Activated T-cell treated with anti-CD3 and anti-CD28 coated beads, Interleukin-2, amount 50 U/mL, for 4 hours (primary cell): Measurements from ENCODE around the gene MYOC. TPM values are rescaled to one million over a fixed set of nuclear protein-coding genes. Genes with fewer than 3 reads are reported as not detected.
"Not testable (repeated sequence)": the region's sequence is repeated elsewhere in the genome, so short reads cannot be mapped to it uniquely, and the experiment has no call there.

Experiments
- ATAC-seq, 2 donors: fragments of 200-7000 bp; cut with Tn5 transposase; one replicate each; pipeline ENCODE4 v1.10.0; 2021
- DNase-seq: peaks from one replicate; pipeline ENCODE4 v3.0.0-alpha.2; 2020
- H3K27me3 Mint-ChIP-seq: one replicate; pipeline ENCODE4 v1.8.0; 2021; ENCODE audit warnings: low read depth, mixed read lengths
- H3K36me3 Mint-ChIP-seq: one replicate; pipeline ENCODE4 v1.8.0; 2022; ENCODE audit warnings: mixed read lengths; ENCODE audit not compliant: insufficient read depth
- H3K4me1 Mint-ChIP-seq: one replicate; pipeline ENCODE4 v1.8.0; 2021; ENCODE audit warnings: low read depth, mixed read lengths
- H3K4me3 Mint-ChIP-seq: one replicate; pipeline ENCODE4 v1.8.0; 2021; ENCODE audit warnings: mild to moderate bottlenecking, moderate library complexity, mixed read lengths
- H3K9me3 Mint-ChIP-seq: one replicate; pipeline ENCODE4 v1.8.0; 2021; ENCODE audit warnings: mixed read lengths
- total RNA-seq, 3 donors: library from RNA; stranded (reverse); gene quantifications; one replicate each; pipeline ENCODE4 v1.2.1, GENCODE V29; 2021

Gene MYOC
- total RNA-seq, 3 donors from 2014 or later = not detected

DNA sequence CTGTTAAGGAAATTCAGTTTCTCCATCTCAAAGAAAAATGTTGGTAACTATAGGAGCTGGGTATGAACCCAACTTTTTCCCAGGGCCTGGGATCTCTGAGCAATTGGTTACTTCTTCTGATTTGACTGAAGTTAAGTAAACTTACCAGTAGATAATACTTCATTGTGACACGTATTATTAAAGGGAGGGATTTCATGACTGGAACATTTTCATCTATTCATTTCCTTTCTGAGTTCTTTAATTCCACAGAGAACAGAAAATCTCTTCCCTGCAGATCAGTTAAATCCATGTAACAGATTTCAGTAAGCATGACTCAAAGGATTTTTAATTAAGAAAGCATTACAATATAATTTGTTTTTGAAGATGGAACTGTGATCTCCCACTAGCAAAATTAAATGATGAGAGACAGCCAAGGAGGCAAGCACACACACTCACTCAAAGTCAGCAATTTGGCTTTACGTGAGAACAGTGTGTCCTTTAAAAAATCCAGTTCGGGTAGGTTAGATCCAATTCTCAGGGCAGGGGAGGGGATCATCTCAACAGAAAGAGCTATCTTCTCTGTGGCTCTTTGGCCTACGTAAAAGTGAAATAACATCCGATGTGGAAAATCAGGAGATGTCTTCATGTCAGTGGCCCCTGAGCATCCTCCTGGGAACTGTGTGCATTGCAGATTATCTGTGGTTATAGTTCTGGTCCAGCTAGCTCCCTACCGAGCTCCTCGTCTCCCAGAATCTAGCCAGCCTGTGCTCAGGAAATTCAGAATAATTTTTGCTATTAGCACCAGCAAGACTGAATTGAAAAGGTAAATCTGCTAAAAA, 10.8 kb upstream of the MYOC start:
- DNase-seq = no peak
- no peaks in the 10 kb centered on the region for H3K36me3 Mint-ChIP-seq
- no peak overlapping the region for H3K4me3 Mint-ChIP-seq
- ATAC-seq = no peak
- no peaks in the 10 kb centered on the region for H3K27me3 Mint-ChIP-seq
- no peaks in the 10 kb centered on the region for H3K9me3 Mint-ChIP-seq
- no peaks in the 10 kb centered on the region for H3K4me1 Mint-ChIP-seq

GRCh38 chr1:171661076-171661650, 8.7 kb upstream of the MYOC start:
- DNase-seq (no peak), ATAC-seq (no peak)
- H3K27me3 Mint-ChIP-seq = peaks cover 3% of the 10 kb centered on the region
- H3K4me3 Mint-ChIP-seq = no peak overlapping the region
- H3K4me1 Mint-ChIP-seq = no peaks in the 10 kb centered on the region
- no peaks in the 10 kb centered on the region for H3K36me3 Mint-ChIP-seq
- no peaks in the 10 kb centered on the region for H3K9me3 Mint-ChIP-seq

DNA sequence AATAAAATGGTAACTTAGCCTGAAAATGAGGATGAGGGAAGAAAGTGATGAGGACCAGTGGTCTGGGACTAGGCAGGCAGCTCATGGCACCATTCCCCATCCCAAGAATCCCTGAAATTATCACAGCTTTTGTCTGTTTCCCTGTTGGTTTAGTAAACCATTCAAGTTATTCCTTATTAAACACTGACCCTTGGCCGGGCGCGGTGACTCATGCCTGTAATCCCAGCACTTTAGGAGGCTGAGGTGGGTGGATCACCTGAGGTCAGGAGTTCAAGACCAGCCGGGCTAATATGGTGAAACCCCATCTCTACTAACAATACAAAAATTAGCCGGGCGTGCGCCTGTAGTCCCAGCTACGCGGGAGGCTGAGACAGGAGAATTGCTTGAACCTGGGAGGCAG, 3.7 kb upstream of the MYOC start:
- not testable (repeated sequence) for H3K9me3 Mint-ChIP-seq, H3K4me1 Mint-ChIP-seq, H3K36me3 Mint-ChIP-seq, ATAC-seq, H3K4me3 Mint-ChIP-seq, DNase-seq
- peaks cover 11% of the 10 kb centered on the region for H3K27me3 Mint-ChIP-seq

- peak in 1 of 2 donors; percentile 18 for ATAC-seq
- Mint-ChIP-seq H3K4me1 (peaks cover 9% of the 10 kb centered on the region), H3K9me3 (no peaks in the 10 kb centered on the region), H3K4me3 (peak overlapping the region; percentile 31), H3K27me3 (peaks cover 14% of the 10 kb centered on the region), H3K36me3 (no peaks in the 10 kb centered on the region)
- DNase-seq = no peak
Observed at GRCh38 chr1:171655746-171656116, 3.2 kb upstream of the MYOC start.

DNA sequence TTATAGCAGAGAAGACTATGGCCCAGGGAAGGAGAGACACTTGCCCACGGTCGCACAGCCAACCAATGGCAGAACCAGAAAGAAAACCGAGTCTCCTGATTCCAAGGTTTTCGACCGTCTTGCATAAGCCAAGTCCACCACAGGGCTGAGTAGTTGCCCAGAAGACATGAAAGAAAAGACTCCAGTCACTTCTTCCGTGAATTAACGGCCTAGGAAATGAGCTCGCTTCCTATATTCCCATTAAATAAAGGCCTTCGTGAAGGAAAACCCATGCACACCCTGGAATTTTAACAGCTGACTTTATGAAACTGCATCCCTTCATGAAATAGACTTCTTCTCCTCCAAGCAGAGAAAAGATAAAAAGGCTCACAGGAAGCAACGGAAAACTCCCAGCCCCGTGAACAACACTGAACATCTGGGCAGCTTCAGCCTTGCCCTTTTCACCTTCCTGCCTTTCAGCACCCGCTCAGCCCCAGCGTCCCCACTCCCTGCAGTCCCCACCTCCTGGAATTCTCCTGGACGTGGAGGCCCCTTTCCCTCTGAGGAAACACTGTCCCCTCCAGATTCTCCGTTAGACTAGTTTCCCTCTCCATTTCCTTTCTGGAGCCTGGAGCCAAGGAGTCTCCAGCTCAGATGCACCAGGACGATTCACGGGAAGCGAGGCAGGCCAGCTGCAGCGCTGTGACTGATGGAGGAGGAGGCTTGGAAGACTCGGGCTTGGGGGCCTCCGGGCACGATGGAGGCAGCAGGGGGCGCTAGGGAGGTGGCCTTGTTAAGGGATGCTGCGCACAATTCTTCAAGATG, 2.7 kb upstream of the MYOC start:
- Mint-ChIP-seq H3K4me3 (peak overlapping the region; percentile 45), H3K4me1 (peaks cover 9% of the 10 kb centered on the region), H3K9me3 (no peaks in the 10 kb centered on the region), H3K27me3 (peaks cover 14% of the 10 kb centered on the region), H3K36me3 (no peaks in the 10 kb centered on the region)
- ATAC-seq (peak; percentile 66 to 77), DNase-seq (peak; percentile 59)

DNA sequence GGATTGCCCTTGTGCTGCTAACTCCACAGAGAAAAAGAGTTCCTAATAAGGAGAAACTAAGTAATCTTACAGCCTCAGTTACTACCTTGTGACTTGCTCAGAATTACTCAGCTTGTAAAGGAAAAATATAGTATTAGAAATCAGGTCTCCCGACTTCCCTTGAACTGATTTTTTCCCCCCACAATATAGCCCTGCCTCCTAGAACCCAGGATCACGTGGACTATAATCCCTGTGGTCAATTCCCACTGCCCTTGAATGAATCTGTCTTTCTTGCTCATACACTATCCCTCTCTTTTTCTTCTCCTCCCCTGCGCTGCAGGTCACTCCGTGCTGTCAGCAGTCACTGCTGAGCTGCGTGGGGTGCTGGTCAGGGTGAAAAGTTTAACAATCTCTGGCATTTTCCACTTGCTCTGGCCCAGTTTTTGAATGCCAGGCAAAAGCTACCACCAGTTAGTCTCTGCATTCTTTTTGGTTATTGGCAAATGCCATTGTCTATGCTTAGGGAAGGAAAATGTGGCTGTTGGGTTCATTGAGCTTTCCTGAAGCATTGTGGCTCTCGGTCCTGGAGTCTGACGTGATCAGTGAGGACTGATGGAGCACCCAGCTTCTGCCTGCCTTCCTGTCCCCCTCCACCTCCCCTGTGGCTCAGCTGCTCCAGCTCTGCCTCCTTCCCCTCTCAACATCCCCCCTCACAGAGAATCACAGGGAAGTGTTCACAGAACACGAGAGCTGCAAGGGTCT, 1.9 kb upstream of the MYOC start:
- Mint-ChIP-seq H3K4me1 (peaks cover 9% of the 10 kb centered on the region), H3K27me3 (peaks cover 14% of the 10 kb centered on the region), H3K36me3 (no peaks in the 10 kb centered on the region), H3K4me3 (no peak overlapping the region), H3K9me3 (no peaks in the 10 kb centered on the region)
- ATAC-seq = no peak
- DNase-seq = no peak

GRCh38 chr1:171653796-171654195, 1.3 kb upstream of the MYOC start:
- H3K4me1 Mint-ChIP-seq = peaks cover 9% of the 10 kb centered on the region
- no peaks in the 10 kb centered on the region for H3K9me3 Mint-ChIP-seq
- DNase-seq (no peak), ATAC-seq (no peak)
- peaks cover 14% of the 10 kb centered on the region for H3K27me3 Mint-ChIP-seq
- H3K36me3 Mint-ChIP-seq = no peaks in the 10 kb centered on the region
- H3K4me3 Mint-ChIP-seq = no peak overlapping the region

GRCh38 chr1:171646249-171646560, 6.3 kb downstream of the MYOC start:
- peaks cover 6% of the 10 kb centered on the region for H3K27me3 Mint-ChIP-seq
- DNase-seq (no peak), ATAC-seq (no peak)
- peaks cover 5% of the 10 kb centered on the region for H3K4me1 Mint-ChIP-seq
- no peaks in the 10 kb centered on the region for H3K9me3 Mint-ChIP-seq
- H3K4me3 Mint-ChIP-seq = no peak overlapping the region
- H3K36me3 Mint-ChIP-seq = no peaks in the 10 kb centered on the region

GRCh38 chr1:171645553-171646248, 6.8 kb downstream of the MYOC start:
- DNase-seq = no peak
- Mint-ChIP-seq H3K9me3 (no peaks in the 10 kb centered on the region), H3K27me3 (peaks cover 4% of the 10 kb centered on the region), H3K4me3 (no peak overlapping the region), H3K4me1 (peaks cover 5% of the 10 kb centered on the region), H3K36me3 (no peaks in the 10 kb centered on the region)
- no peak for ATAC-seq

GRCh38 chr1:171644805-171645483, 7.5 kb downstream of the MYOC start:
- H3K9me3 Mint-ChIP-seq = no peaks in the 10 kb centered on the region
- peaks cover 5% of the 10 kb centered on the region for H3K4me1 Mint-ChIP-seq
- ATAC-seq = peak; percentile 74 to 81
- no peaks in the 10 kb centered on the region for H3K36me3 Mint-ChIP-seq
- H3K27me3 Mint-ChIP-seq = peaks cover 10% of the 10 kb centered on the region
- DNase-seq = peak; percentile 45
- no peak overlapping the region for H3K4me3 Mint-ChIP-seq

DNA sequence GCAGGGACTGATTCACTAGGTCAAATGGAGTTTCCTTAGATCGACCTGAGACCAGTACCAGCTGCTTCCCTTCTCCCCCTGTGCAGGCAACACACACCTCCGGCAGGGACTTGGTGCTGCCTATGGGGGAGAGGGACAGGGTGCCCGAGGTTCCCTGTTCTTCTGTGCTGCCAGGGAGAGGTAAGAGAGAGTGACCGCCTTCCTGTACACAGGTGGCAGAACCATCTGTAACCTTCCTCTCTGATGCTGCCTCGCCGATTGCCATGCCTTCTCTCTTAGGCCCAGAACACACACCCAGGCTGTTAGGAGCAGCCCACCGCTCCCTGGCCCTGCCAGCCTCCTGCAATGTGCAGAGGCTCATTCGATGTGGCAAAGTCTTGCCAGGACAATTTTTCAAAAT, 9.3 kb downstream of the MYOC start:
- ATAC-seq = no peak
- peaks cover 5% of the 10 kb centered on the region for H3K4me1 Mint-ChIP-seq

GRCh38 chr1:171642197-171642596, 10.3 kb downstream of the MYOC start:
- DNase-seq (no peak), ATAC-seq (no peak)
- Mint-ChIP-seq H3K36me3 (no peaks in the 10 kb centered on the region), H3K4me1 (peaks cover 5% of the 10 kb centered on the region), H3K4me3 (no peak overlapping the region), H3K27me3 (peaks cover 10% of the 10 kb centered on the region), H3K9me3 (no peaks in the 10 kb centered on the region)

More for the DNA sequence above, 9.3 kb downstream of the MYOC start:
- Mint-ChIP-seq H3K36me3 (no peaks in the 10 kb centered on the region), H3K27me3 (peaks cover 10% of the 10 kb centered on the region), H3K9me3 (no peaks in the 10 kb centered on the region), H3K4me3 (no peak overlapping the region)
- no peak for DNase-seq

DNA sequence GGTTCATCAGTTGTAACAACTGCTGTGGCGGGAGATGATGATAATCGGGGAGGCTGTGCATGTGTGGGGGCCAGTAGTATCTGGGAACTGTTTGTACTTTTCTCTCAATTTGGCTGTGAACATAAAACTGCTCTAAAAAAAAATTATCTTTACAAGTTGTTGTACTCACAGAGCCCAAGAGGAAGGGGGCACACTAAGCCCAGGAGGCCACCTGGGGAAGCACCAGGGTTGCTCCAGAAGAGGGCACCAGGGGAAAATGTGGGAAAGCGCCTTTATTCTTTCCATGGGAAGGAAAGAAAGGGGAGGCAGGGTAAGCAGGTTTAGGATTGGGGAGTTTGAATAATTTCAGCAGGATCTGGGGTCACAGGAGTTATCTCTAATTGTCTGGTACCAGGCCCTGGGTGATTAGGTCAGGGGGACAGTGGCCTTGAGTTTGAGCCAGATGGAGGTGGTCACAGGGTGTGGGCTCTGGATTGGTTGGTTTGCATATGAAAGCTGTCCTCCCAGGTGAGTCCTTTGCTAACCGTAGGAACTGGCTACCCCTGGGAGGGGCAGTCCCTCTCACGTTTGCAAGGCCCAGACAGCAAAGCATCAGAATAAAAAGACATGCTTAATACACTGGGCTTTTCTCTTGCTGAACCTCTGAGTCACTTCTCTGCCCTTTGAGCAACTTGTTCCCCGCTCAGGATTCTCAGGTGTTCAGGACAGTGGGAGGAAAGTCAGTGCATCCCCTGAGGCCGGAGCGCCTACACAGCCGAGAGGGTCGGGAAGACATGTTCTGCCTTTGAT, 11.2 kb downstream of the MYOC start:
- no peak for ATAC-seq
- Mint-ChIP-seq H3K4me1 (peaks cover 5% of the 10 kb centered on the region), H3K9me3 (no peaks in the 10 kb centered on the region), H3K4me3 (no peak overlapping the region), H3K36me3 (no peaks in the 10 kb centered on the region), H3K27me3 (peaks cover 10% of the 10 kb centered on the region)
- DNase-seq = no peak
